Stimulated activated CD4-positive, alpha-beta T cell treated with anti-CD3 and anti-CD28 coated beads, Interleukin-4, amount 100 ng/mL, for 1 hour (primary cell): ENCODE results near the gene RELA.
"Not testable (repeated sequence)": the region's sequence is repeated elsewhere in the genome, so short reads cannot be mapped to it uniquely, and the experiment has no call there.

Experiments used
- DNase-seq: peaks from one replicate; pipeline ENCODE4 v3.0.0-alpha.2; 2020

Gene RELA

GRCh38 chr11:65663639-65664200, 1.0 kb upstream of the RELA start:
- DNase-seq, result peak; percentile 56

DNA sequence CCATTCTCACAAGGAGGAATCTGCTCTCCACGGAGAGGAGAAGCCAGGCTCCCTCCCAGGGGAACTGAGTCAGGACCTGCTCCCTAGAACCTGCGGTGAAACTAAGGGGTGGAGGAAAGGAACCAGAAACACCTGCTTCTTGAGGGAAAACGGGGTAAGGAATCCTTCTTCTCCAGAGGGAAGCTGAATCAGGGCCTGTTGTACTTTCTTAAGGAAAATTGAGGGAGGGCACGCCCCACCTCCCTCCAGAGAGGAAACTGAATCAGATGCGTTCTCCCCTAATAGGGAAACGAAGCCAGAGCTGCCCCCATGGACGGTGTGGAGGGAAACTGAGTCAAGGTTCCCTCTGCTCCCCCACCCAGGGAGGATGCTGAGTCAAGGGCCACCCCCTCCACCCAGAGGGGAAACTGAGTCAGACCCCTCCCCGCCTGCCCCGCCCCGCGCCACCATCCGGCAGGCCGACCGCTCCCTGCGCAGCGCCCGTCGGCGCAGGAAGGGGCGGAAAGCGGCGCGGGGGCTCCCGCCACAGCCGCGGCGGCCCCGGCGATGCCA, 393 bp downstream of the RELA start:
- DNase-seq, result no peak

DNA sequence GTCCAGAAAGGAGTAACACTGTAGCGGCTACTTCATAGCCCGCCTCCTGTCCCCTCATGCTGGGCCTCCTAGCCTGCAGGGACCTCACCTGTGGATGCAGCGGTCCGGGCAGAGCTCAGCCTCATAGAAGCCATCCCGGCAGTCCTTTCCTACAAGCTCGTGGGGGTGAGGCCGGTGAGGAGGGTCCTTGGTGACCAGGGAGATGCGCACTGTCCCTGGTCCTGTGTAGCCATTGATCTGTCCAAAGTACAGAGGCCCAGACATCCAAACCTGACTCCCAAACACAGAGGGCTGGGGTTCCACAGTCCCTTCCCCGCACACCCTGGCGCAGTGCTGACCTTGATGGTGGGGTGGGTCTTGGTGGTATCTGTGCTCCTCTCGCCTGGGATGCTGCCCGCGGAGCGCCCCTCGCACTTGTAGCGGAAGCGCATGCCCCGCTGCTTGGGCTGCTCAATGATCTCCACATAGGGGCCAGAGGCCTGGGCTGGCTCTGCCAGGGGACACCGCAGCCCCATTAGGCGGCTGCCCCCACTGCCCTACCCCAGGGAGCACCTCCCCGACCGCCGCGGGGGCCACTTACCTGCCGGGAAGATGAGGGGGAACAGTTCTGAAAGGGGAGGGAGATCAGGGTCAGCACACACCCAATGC, 993 bp downstream of the RELA start:
- no peak for DNase-seq

DNA sequence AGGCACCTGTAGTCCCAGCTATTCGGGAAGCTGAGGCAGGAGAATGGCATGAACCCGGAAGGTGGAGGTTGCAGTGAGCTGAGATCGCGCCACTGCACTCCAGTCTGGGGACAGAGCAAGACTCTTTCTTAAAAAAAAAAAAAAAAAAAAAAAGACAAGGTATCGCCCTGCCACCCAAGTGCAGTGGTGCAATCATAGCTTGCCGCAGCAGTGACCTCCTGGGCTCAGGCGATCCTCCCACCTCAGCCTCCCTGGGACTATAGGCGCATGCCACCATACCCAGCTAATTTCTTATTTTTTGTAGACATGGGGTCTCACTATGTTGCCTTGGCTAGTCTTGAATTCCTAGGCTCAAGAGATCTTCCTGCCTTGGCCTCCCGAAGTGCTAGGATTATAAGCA, 1.8 kb downstream of the RELA start:
- DNase-seq, result not testable (repeated sequence)

GRCh38 chr11:65660038-65660437, 2.7 kb downstream of the RELA start:
- no peak for DNase-seq

DNA sequence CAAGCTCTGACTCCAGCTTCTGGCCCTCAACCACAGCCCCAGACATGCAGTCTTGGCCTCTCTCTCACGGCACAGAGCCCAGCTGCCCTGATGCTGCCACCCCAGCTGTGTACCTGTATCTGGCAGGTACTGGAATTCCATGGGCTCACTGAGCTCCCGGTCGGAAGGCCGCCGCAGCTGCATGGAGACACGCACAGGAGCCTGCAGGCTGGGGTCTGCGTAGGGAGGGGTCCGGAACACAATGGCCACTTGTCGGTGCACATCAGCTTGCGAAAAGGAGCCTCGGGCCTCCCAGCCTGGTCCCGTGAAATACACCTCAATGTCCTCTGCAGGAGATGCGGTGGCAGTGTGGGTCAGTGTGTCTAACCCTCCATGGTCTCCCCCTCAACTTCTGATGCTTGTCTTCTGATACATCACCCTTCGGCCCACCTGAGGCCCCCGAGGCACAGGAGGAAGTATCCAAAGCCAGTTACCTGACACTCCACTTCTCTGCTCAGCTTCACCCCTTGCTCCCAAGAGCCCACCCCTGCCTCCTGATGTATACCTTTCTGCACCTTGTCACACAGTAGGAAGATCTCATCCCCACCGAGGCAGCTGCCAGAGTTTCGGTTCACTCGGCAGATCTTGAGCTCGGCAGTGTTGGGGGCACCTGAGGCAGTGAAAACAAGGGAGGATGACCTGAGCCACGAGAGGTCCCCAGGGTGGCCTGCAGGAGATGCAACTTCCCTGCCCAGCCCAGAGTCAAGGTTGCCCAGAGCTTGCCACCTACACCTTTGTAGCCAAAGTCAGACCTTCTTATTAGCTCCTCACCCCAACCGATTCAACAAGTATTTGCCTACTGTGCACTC, 4.3 kb downstream of the RELA start:
- no peak for DNase-seq

DNA sequence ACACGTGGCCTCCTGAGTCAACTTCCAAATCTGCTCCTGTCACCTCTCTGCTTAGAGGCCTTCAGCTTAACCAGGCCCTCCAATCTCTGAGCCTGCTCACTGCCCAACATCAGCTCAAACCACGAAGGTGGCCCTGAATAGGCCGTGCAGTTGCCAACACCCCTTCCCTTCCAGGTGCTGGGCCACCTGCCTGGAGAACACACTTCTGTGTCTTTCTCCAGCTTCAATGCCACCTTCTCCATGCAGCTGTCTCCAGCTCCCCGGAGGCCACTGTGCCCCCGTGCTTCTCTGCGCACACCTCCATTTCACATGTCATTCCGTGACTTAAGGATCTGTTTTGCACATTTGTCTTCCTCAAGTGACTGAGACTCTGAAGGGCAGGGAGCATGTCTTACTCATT, 5.3 kb downstream of the RELA start:
- DNase-seq, result no peak

GRCh38 chr11:65655570-65656332, 7.0 kb downstream of the RELA start:
- DNase-seq, result no peak

DNA sequence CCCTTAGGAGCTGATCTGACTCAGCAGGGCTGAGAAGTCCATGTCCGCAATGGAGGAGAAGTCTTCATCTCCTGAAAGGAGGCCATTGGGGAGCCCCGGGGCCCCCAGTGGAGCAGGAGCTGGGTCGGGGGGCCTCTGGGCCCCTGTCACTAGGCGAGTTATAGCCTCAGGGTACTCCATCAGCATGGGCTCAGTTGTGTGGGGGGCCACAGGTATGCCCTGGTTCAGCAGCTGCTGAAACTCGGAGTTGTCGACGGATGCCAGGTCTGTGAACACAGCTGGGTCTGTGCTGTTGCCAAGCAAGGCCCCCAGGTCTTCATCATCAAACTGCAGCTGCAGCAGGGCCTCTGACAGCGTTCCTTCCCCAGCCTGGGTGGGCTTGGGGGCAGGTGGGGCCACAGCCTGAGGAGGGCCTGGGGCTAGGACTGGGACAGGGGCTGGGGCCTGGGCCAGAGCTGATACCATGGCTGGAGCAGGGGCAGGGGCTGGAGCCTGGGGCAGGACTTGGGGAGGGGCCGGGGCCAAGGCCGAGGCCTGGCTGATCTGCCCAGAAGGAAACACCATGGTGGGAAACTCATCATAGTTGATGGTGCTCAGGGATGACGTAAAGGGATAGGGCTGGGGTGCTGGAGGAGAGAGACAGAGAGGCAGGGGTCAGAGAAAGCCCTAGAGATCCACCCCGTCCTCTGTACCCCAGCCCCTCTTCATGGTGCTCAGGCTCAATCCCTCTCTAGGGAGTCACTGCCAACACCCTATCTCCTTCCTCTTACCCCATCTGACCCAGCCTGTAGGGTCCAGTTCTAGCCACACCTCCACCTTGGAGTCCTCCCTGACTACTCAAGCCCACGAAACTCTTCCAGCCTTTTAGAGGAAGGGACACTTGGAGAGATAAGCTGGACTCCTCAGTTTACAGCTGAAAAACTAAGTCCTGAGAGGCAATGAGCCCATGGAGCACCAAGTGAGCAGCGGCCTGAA, 8.1 kb downstream of the RELA start:
- DNase-seq, result no peak

GRCh38 chr11:65653229-65654225, 9.2 kb downstream of the RELA start:
- no peak for DNase-seq

- DNase-seq, result peak; percentile 96
These were observed 10.0 kb downstream of the RELA start for GRCh38 chr11:65652511-65653228.

DNA sequence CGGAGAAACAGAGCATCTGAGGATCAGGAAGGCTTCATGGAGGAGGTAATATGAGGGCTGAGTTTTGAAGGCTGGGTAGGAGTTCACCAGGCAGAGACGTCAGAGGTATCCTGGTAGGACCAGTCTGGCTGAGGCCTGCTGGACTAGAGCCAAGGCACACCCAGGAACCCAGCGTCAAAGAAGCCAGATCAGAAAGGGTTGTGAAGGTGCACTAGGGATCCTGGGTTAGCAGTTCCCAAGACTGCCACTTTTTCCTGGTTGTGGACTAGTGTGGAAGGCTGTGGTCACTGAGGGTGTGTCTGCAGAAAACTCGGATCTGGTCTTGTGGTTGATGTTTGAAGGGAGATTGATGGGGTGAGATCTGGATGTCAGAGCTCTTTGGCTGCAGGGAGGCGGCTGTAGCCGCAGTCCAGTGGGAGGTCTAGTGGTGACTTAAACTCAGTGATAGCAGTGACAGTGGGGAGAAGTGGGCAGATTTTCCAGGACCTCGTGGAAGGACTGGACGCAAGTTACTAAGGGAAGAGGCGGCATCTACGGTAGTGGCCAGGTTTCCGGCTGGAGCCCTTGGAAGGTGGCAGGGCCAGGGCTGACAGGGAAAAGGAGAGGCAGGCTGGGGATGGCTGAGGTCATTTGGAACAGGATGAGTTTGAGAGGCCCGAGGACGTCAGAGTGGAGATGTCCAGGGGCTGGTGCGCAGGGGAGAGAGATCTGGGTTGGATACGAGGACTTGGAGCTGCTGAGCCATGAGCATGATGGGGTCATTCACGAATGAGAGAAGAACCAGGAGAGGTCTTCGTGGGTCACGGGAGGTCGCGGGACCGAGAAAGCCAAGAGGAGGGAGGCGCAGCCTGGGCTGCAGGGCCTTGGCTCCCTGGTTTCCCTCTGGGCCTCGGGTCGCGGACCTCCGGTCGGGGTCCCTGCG, 10.9 kb downstream of the RELA start:
- DNase-seq, result no peak

DNA sequence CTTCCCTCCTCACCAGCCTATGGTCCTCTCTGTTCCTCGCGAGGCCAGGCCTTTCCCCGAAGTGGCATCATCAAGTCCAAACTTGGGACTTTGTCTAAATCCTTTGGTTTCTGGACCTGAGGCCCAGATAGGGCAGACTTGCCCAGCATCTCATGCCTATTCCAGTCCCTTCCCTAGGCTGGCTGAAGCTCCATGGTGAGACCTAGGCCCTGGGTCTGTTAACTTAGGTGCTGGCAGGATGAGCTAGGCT, 11.5 kb downstream of the RELA start:
- DNase-seq, result no peak

GRCh38 chr11:65650547-65651338, 12.0 kb downstream of the RELA start:
- DNase-seq, result no peak

DNA sequence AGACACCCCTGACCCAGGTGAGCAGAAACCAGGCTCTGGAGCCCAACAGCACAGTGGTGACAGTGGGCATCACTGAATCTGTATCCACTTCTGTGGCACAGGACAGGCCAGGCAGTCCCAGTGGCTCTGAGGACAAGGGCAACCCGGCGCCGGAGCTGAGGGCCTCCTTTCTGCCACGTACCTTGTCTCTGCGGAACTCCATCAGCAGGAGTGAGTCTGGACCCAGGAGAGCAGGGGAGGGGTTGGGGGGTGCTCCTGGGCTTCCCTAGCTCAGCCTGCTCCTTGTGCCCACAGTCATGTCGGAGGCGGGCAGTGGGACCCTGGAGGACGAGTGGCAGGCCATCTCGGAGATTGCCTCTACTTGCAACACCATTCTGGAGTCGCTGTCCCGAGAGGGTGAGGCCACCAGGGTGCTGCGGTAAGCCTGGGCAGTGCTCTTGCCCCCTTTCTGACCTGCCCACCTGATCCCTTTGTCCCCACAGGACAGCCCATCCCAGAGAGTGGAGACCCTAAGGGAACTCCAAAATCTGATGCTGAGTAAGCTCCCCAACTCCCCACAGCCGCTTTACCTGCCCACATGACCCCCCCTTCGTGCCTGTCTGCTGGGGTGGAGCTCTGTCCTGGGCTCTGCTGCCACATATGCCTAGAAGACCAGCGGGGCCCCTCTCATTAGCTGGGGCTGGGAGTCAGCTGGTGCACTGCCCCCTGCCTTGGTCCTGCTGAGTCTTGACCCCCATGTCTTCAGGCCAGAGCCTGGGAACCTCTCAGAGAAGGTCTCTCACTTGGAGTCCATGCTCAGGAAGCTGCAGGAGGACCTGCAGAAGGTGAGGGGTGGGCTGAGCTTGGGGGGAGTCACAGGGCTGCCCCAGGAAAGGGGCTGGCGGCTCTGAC, 12.8 kb downstream of the RELA start:
- no peak for DNase-seq

DNA sequence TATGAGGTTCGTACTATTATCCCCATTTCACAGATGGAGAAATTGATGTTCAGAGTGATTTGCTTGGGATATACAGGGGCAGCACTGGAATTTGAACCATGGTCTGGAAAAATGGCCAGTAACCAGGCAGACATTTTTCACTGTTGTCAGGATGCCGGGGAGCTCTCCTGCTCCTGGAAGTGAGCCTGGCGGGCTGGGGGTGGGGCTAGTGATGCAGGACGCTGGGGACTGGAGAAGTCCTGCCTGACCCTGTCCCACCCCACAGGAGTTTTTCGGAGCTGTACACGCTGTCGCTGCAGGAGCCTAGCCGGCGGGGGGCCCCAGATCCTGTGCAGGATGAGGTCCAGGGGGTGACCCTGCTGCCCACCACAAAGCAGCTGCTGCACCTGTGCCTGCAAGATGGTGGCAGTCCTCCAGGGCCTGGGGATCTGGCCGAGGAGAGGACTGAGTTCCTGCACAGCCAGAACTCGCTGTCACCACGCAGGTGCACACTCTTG, 13.7 kb downstream of the RELA start:
- no peak for DNase-seq
